Measurements from ENCODE around the gene SMIM35. TPM values are rescaled to one million over a fixed set of nuclear protein-coding genes. Genes with fewer than 3 reads are reported as not detected.
"Not testable (repeated sequence)": the region's sequence is repeated elsewhere in the genome, so short reads cannot be mapped to it uniquely, and the experiment has no call there.

The SMIM35 gene
- total and polyA plus RNA-seq, 4 donors, result 0.06 to 0.17 (median 0.11) TPM

GRCh38 chr11:118010738-118011461 lies 75.9 kb downstream of the SMIM35 start:
- Histone ChIP-seq H3K27me3 (ENCODE audit: control insufficient read depth in 3 of 3, insufficient read depth in 3 of 3, low read length in 2 of 3) (no peaks in the 10 kb centered on the region), H3K27ac (ENCODE audit: low read depth in 1 of 2, low read length in 1 of 2) (peak overlapping the region in 1 of 2 donors; percentile 49), H3K4me3 (no peak overlapping the region), H3K4me1 (ENCODE audit: control insufficient read depth in 5 of 5, insufficient read depth in 5 of 5, low read length in 5 of 5) (peaks cover 0 to 9% (median 0%) of the 10 kb centered on the region in 5 donors), H3K36me3 (ENCODE audit: control insufficient read depth in 4 of 4, insufficient read depth in 4 of 4, low read length in 4 of 4) (no peaks in the 10 kb centered on the region), H3K9ac (ENCODE audit: insufficient read depth in 1 of 2, low read length in 2 of 2) (no peak overlapping the region), H3K9me3 (ENCODE audit: control insufficient read depth in 4 of 4, insufficient read depth in 3 of 4, low read length in 3 of 4) (peaks cover 0 to 4% (median 0%) of the 10 kb centered on the region in 4 donors)
- TF ChIP-seq CTCF (IDR thresholded peaks at IDR 0.05; ENCODE audit: control extremely low read depth, extremely low read depth), result no peak
- WGBS, 2 donors, result 55 to 72% methylated on average over 20 to 21 of the region's 21 CpGs
- ATAC-seq (ENCODE audit: insufficient read depth, low FRiP score), result peak; percentile 70
- no peak for DNase-seq

GRCh38 chr11:118009864-118010737 lies 76.7 kb downstream of the SMIM35 start:
- TF ChIP-seq CTCF (IDR thresholded peaks at IDR 0.05; ENCODE audit: control extremely low read depth, extremely low read depth), result no peak
- ATAC-seq (ENCODE audit: insufficient read depth, low FRiP score) (no peak), DNase-seq (no peak)
- Histone ChIP-seq H3K9me3 (ENCODE audit: control insufficient read depth in 4 of 4, insufficient read depth in 3 of 4, low read length in 3 of 4) (no peaks in the 10 kb centered on the region), H3K9ac (ENCODE audit: insufficient read depth in 1 of 2, low read length in 2 of 2) (no peak overlapping the region), H3K4me1 (ENCODE audit: control insufficient read depth in 5 of 5, insufficient read depth in 5 of 5, low read length in 5 of 5) (peaks cover 0 to 5% (median 0%) of the 10 kb centered on the region in 5 donors), H3K27ac (ENCODE audit: low read depth in 1 of 2, low read length in 1 of 2) (peak overlapping the region in 1 of 2 donors; percentile 37), H3K36me3 (ENCODE audit: control insufficient read depth in 4 of 4, insufficient read depth in 4 of 4, low read length in 4 of 4) (no peaks in the 10 kb centered on the region), H3K4me3 (no peak overlapping the region), H3K27me3 (ENCODE audit: control insufficient read depth in 3 of 3, insufficient read depth in 3 of 3, low read length in 2 of 3) (no peaks in the 10 kb centered on the region)
- WGBS, 2 donors, result 80 to 84% methylated on average over 9 of the region's 9 CpGs

GRCh38 chr11:118008271-118008911 lies 78.4 kb downstream of the SMIM35 start:
- Histone ChIP-seq H3K4me1 (ENCODE audit: control insufficient read depth in 5 of 5, insufficient read depth in 5 of 5, low read length in 5 of 5) (peaks cover 0 to 5% (median 0%) of the 10 kb centered on the region in 5 donors), H3K27ac (ENCODE audit: low read depth in 1 of 2, low read length in 1 of 2) (peak overlapping the region in 1 of 2 donors; percentile 30)
- no peak for TF ChIP-seq CTCF (IDR thresholded peaks at IDR 0.05; ENCODE audit: control extremely low read depth, extremely low read depth)

GRCh38 chr11:118007563-118008270 lies 79.0 kb downstream of the SMIM35 start:
- H3K9ac ChIP-seq (ENCODE audit: insufficient read depth in 1 of 2, low read length in 2 of 2); H3K9me3 ChIP-seq (ENCODE audit: control insufficient read depth in 4 of 4, insufficient read depth in 3 of 4, low read length in 3 of 4); H3K36me3 ChIP-seq (ENCODE audit: control insufficient read depth in 4 of 4, insufficient read depth in 4 of 4, low read length in 4 of 4); H3K27me3 ChIP-seq (ENCODE audit: control insufficient read depth in 3 of 3, insufficient read depth in 3 of 3, low read length in 2 of 3); DNase-seq; H3K4me1 ChIP-seq (ENCODE audit: control insufficient read depth in 5 of 5, insufficient read depth in 5 of 5, low read length in 5 of 5); H3K4me3 ChIP-seq; ATAC-seq (ENCODE audit: insufficient read depth, low FRiP score): not testable (repeated sequence)
- WGBS, 2 donors, result 72 to 77% methylated on average over 11 of the region's 11 CpGs
- H3K27ac ChIP-seq (ENCODE audit: low read depth in 1 of 2, low read length in 1 of 2), result peak overlapping the region in 1 of 2 donors; percentile 43

More at GRCh38 chr11:118008271-118008911, 78.4 kb downstream of the SMIM35 start:
- H3K27me3 ChIP-seq (ENCODE audit: control insufficient read depth in 3 of 3, insufficient read depth in 3 of 3, low read length in 2 of 3), result no peaks in the 10 kb centered on the region
- H3K9me3 ChIP-seq (ENCODE audit: control insufficient read depth in 4 of 4, insufficient read depth in 3 of 4, low read length in 3 of 4), result no peaks in the 10 kb centered on the region
- DNase-seq (no peak), ATAC-seq (ENCODE audit: insufficient read depth, low FRiP score) (no peak)
- WGBS, 2 donors, result 35 to 61% methylated on average over 4 of the region's 4 CpGs
- H3K4me3 ChIP-seq, result no peak overlapping the region
- H3K36me3 ChIP-seq (ENCODE audit: control insufficient read depth in 4 of 4, insufficient read depth in 4 of 4, low read length in 4 of 4), result no peaks in the 10 kb centered on the region
- no peak overlapping the region for H3K9ac ChIP-seq (ENCODE audit: insufficient read depth in 1 of 2, low read length in 2 of 2)

Measured in lung (tissue), 12 donors.